ENCODE measurements around the gene SLAIN1.

- TF ChIP-seq EZH2phosphoT487 (IDR thresholded peaks at IDR 0.05; ENCODE audit: insufficient read depth, low read depth) (no peak), EZH2 (IDR thresholded peaks at IDR 0.05; ENCODE audit: insufficient read depth, poor library complexity, severe bottlenecking) (no peak)
Measured at GRCh38 chr13:77693449-77693940, 4.0 kb upstream of the SLAIN1 start.

Measured in GM23248 (cell line).